ENCODE results near the gene TMED8. TPM values are rescaled to one million over a fixed set of nuclear protein-coding genes. Genes with fewer than 3 reads are reported as not detected.

TMED8 gene
- total RNA-seq, 1 experiment from 2014 or later = 14.2 TPM

DNA sequence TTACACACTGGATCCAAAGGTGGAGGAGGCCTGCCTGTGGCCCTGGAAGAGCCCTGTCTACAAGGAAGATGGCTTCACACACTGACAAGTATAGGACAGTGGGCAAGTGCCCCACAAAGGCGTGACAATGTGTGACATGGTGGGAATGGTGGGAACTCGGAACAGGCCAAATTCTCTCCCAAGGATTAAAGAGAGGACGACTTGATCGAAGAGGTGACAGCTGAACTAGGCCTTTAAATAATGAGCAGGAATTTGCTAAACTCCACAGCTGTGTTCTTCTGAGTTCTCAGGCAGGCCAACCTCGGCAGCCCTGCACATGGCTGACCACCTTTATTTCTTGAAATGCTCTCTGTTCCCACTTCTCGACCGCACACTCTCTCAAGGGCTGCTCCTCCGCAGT lies 80.0 kb downstream of the TMED8 start (continued):
- TF ChIP-seq ZNF512 (CRISPR knock-in tag; IDR thresholded peaks at IDR 0.05; ENCODE audit: borderline replicate concordance) (no peak), ZNF671 (CRISPR knock-in tag; IDR thresholded peaks at IDR 0.05) (no peak), ZNF317 (CRISPR knock-in tag; IDR thresholded peaks at IDR 0.05; ENCODE audit: borderline replicate concordance, low read depth) (no peak), FOXP1 (CRISPR knock-in tag; IDR thresholded peaks at IDR 0.05; ENCODE audit: borderline replicate concordance) (no peak)

GRCh38 chr14:77296155-77296554 lies 80.7 kb downstream of the TMED8 start:
- Mint-ChIP-seq H3K9me3 (no peaks in the 10 kb centered on the region), H3K4me3 (no peak overlapping the region), H3K36me3 (peaks cover 6% of the 10 kb centered on the region), H3K4me1 (peaks cover 9% of the 10 kb centered on the region), H3K27ac (no peak overlapping the region), H3K27me3 (ENCODE audit: low read depth) (no peaks in the 10 kb centered on the region)
- DNase-seq (ENCODE audit: low spot score) = no peak
- POLR2A ChIA-PET = no interaction called here
- ATAC-seq = no peak
- TF ChIP-seq, protein P1, sequence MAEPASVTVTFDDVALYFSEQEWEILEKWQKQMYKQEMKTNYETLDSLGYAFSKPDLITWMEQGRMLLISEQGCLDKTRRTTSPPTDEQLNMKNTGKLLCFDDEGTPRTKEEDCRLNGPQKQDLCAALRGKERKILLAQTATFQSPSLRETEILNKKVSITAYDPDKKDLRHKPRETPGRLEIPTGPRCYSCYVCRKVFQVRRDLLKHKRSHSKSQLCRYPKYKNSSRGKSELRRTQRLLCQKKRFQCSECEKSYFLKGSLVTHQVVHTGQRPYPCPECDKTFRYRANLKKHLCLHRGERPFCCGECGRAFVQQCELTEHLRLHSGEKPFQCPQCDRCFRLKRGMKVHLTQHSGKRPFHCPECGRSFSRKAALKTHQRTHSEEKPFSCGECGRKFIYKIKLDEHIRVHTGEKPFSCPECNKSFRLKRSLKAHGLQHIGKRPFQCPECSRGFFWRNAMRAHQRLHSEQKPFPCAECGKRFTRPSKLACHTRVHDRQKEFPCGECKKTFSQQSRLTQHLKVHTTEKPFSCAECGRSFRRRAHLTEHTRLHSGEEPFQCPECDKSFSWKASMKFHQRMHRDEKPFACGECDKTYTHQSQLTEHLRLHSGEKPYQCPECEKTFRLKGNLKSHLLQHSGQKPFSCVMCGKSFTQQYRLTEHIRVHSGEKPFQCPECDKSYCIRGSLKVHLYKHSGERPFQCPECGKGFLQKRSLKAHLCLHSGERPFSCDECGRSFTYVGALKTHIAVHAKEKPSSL (CRISPR knock-in tag; conservative IDR thresholded peaks at IDR 0.05) = no peak
- TF ChIP-seq FOXP1 (CRISPR knock-in tag; IDR thresholded peaks at IDR 0.05; ENCODE audit: borderline replicate concordance) (no peak), ZMAT4 (CRISPR knock-in tag; IDR thresholded peaks at IDR 0.05) (no peak), SP1 (CRISPR knock-in tag; conservative IDR thresholded peaks at IDR 0.05) (no peak), CREB1 (CRISPR knock-in tag; IDR thresholded peaks at IDR 0.05) (no peak), TEAD4 (CRISPR knock-in tag; IDR thresholded peaks at IDR 0.05) (no peak), IRF2 (CRISPR knock-in tag; IDR thresholded peaks at IDR 0.05; ENCODE audit: borderline replicate concordance, low read depth) (no peak), FOXK1 (CRISPR knock-in tag; IDR thresholded peaks at IDR 0.05) (no peak), USF2 (CRISPR knock-in tag; IDR thresholded peaks at IDR 0.05) (no peak)
- TF ChIP-seq, protein P2, sequence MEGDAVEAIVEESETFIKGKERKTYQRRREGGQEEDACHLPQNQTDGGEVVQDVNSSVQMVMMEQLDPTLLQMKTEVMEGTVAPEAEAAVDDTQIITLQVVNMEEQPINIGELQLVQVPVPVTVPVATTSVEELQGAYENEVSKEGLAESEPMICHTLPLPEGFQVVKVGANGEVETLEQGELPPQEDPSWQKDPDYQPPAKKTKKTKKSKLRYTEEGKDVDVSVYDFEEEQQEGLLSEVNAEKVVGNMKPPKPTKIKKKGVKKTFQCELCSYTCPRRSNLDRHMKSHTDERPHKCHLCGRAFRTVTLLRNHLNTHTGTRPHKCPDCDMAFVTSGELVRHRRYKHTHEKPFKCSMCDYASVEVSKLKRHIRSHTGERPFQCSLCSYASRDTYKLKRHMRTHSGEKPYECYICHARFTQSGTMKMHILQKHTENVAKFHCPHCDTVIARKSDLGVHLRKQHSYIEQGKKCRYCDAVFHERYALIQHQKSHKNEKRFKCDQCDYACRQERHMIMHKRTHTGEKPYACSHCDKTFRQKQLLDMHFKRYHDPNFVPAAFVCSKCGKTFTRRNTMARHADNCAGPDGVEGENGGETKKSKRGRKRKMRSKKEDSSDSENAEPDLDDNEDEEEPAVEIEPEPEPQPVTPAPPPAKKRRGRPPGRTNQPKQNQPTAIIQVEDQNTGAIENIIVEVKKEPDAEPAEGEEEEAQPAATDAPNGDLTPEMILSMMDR (IDR thresholded peaks at IDR 0.05) = no peak
- CTCF ChIA-PET = no interaction called here

- ATAC-seq (peak; percentile 60), DNase-seq (ENCODE audit: low spot score) (no peak)
- CTCF ChIA-PET = interaction anchor here (0.5 to 3.0 kb wide), 14 partner anchors 11 to 398 kb away, joined by 3 to 17 read pairs (median 3); no protein-coding TSS in a partner anchor
- Mint-ChIP-seq H3K9me3 (no peaks in the 10 kb centered on the region), H3K4me3 (no peak overlapping the region), H3K27me3 (ENCODE audit: low read depth) (no peaks in the 10 kb centered on the region), H3K4me1 (peaks cover 8% of the 10 kb centered on the region), H3K36me3 (peaks cover 21% of the 10 kb centered on the region), H3K27ac (no peak overlapping the region)
- POLR2A ChIA-PET = interaction anchor here (0.6 kb wide), 1 partner anchor 93 kb away, joined by 3 read pairs; no protein-coding TSS in a partner anchor
- TF ChIP-seq CREB1 (CRISPR knock-in tag; IDR thresholded peaks at IDR 0.05) (no peak), ZBTB21 (CRISPR knock-in tag; IDR thresholded peaks at IDR 0.05; ENCODE audit: borderline replicate concordance) (no peak), NFATC4 (CRISPR knock-in tag; IDR thresholded peaks at IDR 0.05) (no peak), CREM (CRISPR knock-in tag; IDR thresholded peaks at IDR 0.05) (no peak), ZNF121 (CRISPR knock-in tag; IDR thresholded peaks at IDR 0.05) (no peak), EMX1 (CRISPR knock-in tag; IDR thresholded peaks at IDR 0.05) (no peak), GTF2I (CRISPR knock-in tag; conservative IDR thresholded peaks at IDR 0.05) (no peak), FOXP1 (CRISPR knock-in tag; IDR thresholded peaks at IDR 0.05; ENCODE audit: borderline replicate concordance) (no peak), ZNF317 (CRISPR knock-in tag; IDR thresholded peaks at IDR 0.05; ENCODE audit: borderline replicate concordance, low read depth) (no peak), IRF1 (CRISPR knock-in tag; IDR thresholded peaks at IDR 0.05) (no peak), ZNF416 (CRISPR knock-in tag; IDR thresholded peaks at IDR 0.05) (no peak), HMGA2 (CRISPR knock-in tag; IDR thresholded peaks at IDR 0.05) (no peak), NR1H2 (CRISPR knock-in tag; IDR thresholded peaks at IDR 0.05) (no peak), JAZF1 (CRISPR knock-in tag; IDR thresholded peaks at IDR 0.05) (no peak), SMAD3 (CRISPR knock-in tag; IDR thresholded peaks at IDR 0.05; ENCODE audit: borderline replicate concordance) (no peak)
- TF ChIP-seq, protein P3, sequence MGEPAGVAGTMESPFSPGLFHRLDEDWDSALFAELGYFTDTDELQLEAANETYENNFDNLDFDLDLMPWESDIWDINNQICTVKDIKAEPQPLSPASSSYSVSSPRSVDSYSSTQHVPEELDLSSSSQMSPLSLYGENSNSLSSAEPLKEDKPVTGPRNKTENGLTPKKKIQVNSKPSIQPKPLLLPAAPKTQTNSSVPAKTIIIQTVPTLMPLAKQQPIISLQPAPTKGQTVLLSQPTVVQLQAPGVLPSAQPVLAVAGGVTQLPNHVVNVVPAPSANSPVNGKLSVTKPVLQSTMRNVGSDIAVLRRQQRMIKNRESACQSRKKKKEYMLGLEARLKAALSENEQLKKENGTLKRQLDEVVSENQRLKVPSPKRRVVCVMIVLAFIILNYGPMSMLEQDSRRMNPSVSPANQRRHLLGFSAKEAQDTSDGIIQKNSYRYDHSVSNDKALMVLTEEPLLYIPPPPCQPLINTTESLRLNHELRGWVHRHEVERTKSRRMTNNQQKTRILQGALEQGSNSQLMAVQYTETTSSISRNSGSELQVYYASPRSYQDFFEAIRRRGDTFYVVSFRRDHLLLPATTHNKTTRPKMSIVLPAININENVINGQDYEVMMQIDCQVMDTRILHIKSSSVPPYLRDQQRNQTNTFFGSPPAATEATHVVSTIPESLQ (CRISPR knock-in tag; IDR thresholded peaks at IDR 0.05) = no peak
Measured at GRCh38 chr14:77290705-77291104, 86.2 kb downstream of the TMED8 start.

Data from WTC11 (cell line).